NCI-H1436 treated with DMSO at 0.1 percent for 48 hours (cell line): ENCODE measurements around the gene QKI.
"Not testable (repeated sequence)": the region's sequence is repeated elsewhere in the genome, so short reads cannot be mapped to it uniquely, and the experiment has no call there.

Source experiments
- DNase-seq: peaks from one replicate; lab custom pipeline; 2025; lab: John Stamatoyannopoulos, UW

QKI gene

DNA sequence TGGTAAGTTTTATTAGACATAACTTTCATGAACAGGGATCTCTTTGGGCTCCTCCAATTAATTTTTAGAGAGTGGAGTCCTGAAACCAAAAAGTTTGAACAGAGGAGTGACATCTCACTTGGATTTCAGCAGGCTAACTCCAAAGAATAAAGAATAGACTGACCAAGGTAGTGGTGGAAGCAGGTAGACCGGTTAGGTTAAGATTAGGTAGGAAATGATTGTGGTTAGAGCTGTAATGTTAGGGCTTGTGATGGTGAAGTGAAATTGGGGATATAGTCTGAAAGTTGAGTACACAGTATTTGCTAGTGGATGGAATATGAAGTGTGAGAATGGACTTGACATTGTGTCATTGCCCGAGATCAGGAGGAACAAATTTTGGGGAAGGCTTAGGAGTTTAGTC, 27.8 kb downstream of the QKI start:
- no peak for DNase-seq

DNA sequence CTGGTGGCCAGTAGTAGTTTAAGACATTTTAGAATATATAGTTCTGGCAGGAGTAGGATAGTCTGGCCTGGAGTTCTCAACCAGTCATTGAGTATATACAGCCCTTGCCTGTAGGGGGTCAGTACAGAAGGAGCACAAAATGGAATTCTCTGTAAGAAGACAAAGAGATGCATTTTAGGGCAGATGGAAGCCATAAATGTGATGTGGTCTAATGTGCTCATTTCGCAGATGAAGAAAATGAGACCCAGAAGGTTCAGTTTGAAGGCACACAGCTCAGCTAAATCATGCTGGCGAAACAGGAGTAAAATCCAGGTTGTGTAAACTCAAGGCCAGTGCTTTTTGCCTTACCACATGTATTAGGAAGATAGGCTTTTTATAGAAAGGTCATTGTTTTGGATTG, 29.6 kb downstream of the QKI start:
- DNase-seq = no peak

DNA sequence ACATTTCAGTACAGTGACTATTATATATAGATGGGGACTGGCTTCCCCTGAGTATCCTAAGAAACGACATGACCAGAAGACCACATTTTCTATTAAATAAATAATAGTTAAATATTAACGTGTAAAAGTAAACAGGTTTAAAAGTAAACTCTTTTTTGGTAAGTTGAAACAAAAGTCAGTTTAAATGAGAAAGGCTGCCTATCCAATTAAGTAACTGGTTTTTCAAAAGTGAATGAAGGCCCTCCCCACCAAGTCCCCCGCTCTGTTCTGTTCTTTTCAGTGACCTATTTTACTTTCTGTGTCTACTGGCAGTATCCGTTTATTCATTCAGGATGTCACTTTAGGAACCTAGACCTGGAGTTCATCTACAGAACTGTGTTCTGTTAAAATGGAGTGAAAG, 32.0 kb downstream of the QKI start:
- DNase-seq = no peak

DNA sequence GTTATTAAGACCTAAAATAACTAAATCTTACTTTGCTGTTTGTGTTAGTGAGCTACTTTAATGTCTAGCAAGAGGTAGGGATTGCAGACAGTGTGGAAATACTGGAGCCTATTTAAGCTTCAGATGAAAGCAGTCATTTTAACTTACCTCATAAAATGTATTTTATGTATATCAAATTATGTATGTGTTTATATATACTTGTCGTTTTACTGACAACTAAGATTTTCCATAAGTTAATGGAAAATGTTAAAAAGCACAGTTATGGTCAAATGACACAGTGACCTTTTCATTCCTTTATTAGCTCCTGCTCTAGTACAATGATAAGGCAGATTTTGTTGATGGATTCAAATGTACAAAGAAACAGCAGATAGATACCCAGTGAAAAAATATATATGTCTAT, 34.6 kb downstream of the QKI start:
- DNase-seq = no peak

- DNase-seq = no peak
Observed at GRCh38 chr6:163454425-163454824, 39.9 kb downstream of the QKI start.

GRCh38 chr6:163455552-163455951, 41.0 kb downstream of the QKI start:
- no peak for DNase-seq

GRCh38 chr6:163457637-163458561, 43.4 kb downstream of the QKI start:
- no peak for DNase-seq

DNA sequence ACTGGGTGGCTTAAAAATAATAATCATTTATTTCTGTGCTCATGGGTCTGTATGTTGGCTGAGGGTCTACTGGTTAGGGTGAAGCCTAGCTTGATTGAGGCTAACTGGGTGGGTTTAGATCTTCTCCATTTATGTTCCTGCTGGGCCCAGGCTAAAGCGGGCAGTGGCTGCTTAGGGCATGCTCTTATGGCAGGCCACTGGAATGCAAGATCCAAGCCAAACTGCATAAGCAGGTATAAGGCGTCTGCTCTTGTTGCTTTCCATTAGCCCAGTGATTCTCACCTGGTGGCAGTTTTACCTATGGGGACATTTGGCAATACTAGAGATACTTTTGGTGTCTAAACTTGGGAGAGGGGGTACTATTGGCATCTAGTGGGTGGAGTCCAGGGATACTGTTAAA, 44.5 kb downstream of the QKI start:
- DNase-seq = no peak

DNA sequence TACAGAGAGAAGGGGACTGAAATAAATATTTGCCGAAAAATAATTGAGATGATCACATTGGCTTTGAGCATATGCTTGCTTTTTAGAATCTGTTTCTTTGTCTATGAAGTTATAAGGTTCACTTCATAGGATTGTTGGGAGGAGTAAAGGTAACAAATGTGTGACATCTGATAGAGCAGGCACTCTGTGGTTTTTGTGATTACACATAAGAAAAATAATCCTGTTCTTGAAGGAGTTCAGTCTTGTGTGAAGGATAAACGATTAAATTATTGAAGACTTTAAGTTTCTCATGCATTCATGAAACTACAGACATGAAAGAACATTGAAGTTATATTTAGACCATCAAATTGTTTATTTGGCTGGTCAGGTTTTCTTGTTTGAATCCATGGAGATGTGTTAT, 45.0 kb downstream of the QKI start:
- no peak for DNase-seq

- no peak for DNase-seq
Observed at GRCh38 chr6:163460307-163460782, 45.8 kb downstream of the QKI start.

- no peak for DNase-seq
Observed at GRCh38 chr6:163461696-163462095, 47.2 kb downstream of the QKI start.

GRCh38 chr6:163463180-163463579, 48.7 kb downstream of the QKI start:
- DNase-seq = no peak

- DNase-seq = no peak
Observed at GRCh38 chr6:163463795-163464194, 49.3 kb downstream of the QKI start.

- no peak for DNase-seq
Observed at GRCh38 chr6:163466839-163467390, 52.4 kb downstream of the QKI start.

GRCh38 chr6:163468738-163469137, 54.2 kb downstream of the QKI start:
- no peak for DNase-seq

- DNase-seq = no peak
Observed at GRCh38 chr6:163469459-163469985, 55.0 kb downstream of the QKI start.

DNA sequence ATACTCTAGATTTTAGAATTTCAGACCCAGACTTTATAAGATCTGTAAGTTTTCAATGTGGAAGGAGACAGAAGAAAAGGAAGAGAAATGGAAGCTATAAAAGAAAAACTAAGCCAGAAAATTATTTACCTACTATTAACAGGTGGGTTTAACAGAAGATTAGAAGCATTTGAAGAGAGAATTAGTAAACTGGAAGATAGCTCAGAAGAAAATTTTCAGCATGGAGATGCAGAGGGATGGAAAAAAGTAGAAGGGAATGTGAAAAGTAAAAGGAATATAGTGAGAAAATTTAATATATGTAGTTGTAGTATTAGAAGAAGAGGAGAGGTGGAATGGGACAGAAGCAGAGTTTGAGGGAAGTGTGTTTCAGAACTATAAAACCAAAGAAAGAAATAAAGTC, 56.1 kb downstream of the QKI start:
- DNase-seq = no peak

- no peak for DNase-seq
Observed at GRCh38 chr6:163474581-163474980, 60.1 kb downstream of the QKI start.

- not testable (repeated sequence) for DNase-seq
Observed at GRCh38 chr6:163476946-163477345, 62.4 kb downstream of the QKI start.

DNA sequence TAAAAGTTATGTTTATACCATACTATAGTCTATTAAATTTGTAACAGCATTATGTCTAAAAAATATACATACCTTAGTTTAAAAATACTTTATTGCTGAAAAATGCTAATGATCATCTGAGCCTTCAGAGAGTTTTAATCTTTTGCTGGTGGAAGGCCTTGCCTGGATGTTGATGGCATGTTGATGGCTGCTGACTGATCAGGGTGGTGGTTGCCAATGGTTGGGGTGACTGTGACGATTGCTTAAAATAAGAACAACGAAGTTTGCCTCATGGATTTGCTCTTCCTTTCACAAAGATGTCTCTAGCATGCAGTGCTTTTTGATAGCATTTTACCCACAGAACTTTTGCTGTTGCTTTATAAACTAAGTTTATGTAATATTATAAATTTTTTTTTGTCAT, 68.6 kb downstream of the QKI start:
- DNase-seq = no peak

DNA sequence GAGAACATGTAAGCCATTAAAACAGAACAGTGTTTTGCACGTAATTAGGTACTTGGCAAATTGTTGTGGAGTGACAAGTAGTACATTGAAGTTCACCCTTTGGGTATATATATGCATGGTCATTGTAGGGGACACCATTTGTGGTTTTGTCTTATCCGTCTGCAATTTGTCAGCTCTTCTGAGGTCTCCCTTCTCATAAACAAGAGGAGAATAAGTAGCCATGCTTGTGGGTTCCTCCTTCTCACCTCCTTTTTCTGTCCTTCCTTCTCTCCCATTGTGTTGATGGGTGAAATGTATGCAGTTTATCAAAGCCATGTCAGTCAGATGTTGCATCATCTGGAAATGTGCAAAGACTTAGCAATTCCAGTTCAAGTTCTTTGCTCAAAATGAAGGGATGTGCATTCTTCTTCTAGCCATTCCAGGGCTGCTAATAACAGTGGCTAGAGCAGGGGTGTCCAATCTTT, 70.9 kb downstream of the QKI start:
- no peak for DNase-seq

DNA sequence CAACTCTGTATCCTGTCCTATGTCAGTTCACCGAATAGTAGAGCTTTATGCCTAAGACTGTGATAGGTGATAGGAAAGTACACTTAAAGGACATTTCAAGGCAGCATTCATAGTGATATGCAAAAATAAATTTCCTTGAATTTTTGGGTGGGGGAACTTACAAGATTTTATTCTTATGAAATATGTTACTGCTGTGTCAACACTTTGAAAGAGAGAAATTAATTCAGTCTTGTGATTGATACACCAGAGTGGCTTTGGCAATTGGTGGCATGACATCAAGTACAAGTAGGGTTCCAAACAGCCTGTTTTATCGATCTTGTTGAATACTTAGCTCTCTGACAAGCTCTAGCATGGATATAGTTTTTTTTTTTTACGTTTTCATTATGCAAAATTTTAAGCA, 72.3 kb downstream of the QKI start:
- no peak for DNase-seq

GRCh38 chr6:163487606-163488005, 73.1 kb downstream of the QKI start:
- DNase-seq = no peak
